Stimulated activated CD4-positive, alpha-beta T cell treated with anti-CD3 and anti-CD28 coated beads, Interleukin-15, amount 100 ng/mL, for 24 hours (primary cell): ENCODE data around the gene NFKB1.
"Not testable (repeated sequence)": the region's sequence is repeated elsewhere in the genome, so short reads cannot be mapped to it uniquely, and the experiment has no call there.

ENCODE experiments used
- DNase-seq: peaks from one replicate; pipeline ENCODE4 v3.0.0-alpha.2; 2020

Gene NFKB1, protein sequence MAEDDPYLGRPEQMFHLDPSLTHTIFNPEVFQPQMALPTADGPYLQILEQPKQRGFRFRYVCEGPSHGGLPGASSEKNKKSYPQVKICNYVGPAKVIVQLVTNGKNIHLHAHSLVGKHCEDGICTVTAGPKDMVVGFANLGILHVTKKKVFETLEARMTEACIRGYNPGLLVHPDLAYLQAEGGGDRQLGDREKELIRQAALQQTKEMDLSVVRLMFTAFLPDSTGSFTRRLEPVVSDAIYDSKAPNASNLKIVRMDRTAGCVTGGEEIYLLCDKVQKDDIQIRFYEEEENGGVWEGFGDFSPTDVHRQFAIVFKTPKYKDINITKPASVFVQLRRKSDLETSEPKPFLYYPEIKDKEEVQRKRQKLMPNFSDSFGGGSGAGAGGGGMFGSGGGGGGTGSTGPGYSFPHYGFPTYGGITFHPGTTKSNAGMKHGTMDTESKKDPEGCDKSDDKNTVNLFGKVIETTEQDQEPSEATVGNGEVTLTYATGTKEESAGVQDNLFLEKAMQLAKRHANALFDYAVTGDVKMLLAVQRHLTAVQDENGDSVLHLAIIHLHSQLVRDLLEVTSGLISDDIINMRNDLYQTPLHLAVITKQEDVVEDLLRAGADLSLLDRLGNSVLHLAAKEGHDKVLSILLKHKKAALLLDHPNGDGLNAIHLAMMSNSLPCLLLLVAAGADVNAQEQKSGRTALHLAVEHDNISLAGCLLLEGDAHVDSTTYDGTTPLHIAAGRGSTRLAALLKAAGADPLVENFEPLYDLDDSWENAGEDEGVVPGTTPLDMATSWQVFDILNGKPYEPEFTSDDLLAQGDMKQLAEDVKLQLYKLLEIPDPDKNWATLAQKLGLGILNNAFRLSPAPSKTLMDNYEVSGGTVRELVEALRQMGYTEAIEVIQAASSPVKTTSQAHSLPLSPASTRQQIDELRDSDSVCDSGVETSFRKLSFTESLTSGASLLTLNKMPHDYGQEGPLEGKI

GRCh38 chr4:102500696-102501446, at the start of gene NFKB1:
Gene NFKB1 (plus strand): TSS chr4:102501359. CDS start chr4:102525519, 24,160 bp downstream.
- DNase-seq = peak; percentile 86

DNA sequence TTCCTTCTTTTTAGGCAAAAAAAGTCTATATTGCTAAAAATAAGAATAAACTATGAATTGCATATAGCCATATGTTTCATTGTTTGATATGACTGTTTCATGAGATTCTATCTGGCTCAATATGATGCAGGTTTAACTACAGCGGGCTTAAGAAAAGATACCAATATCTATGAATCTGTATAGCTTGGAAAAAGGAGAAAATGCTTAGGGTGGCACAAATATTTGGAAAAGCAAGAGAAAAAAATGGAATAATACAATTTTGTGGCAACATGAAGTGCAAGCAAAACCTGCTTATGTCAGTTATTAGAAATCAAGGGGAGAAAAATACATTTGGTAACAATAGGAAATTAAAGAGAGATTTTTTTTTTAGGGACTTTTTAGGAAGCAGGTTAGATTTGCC, 48.3 kb upstream of the NFKB1 start:
- DNase-seq = no peak

DNA sequence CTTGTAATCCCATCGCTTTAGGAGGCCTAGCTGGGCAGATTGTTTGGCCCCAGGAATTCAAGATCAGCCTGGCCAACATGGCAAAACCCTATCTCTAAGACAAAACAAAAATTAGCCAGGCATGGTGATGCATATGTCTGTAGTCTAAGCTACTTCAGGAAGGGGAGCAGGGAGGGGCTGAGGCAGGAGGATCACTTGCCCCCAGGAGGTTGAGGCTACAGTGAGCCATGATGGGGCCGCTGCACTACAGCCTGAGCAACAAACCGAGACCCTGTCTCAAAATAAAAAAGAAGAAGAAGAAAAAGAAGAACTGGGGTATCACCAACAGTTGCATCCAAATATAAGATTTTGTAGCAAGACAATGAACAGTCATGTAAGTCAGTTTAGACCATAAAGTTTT, 47.3 kb upstream of the NFKB1 start:
- no peak for DNase-seq

DNA sequence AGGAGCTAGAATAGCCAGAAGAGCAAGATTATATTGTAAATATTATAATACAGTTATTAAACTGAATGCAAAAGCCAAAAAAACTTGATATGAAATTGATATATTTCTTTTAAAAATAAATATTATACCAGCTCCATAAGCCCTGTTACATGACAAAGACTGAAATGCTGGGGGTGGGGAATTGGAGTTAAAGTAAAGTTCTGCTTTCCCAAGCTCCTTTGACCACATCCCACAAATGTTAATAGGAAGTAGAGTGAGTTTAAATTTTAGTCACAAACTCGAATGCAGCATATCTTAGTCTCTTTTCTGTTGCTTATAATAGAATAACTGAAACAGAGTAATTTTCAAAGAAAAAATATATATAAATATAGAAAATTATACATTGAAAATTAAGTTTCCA, 46.9 kb upstream of the NFKB1 start:
- DNase-seq = no peak

GRCh38 chr4:102454981-102455685, 46.0 kb upstream of the NFKB1 start:
- no peak for DNase-seq

DNA sequence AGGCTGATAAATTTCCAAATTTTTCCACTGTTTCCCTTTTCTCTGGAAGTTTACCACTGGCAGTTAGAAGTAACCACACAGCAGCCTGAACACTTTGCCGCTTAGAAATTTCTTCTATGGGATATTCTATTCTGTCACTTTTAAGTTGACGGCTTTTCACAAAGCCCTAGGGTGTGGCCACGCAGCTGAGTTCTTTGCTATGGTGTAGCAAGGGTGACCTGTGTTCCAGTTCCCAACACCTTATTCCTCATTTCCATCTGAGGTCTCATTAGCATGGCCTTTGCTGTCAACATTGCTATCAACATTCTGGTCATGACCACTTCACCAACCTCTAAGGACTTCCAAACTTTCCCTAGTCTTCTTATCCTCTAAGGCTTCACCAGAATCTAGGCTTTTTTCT, 45.4 kb upstream of the NFKB1 start:
- DNase-seq = no peak

DNA sequence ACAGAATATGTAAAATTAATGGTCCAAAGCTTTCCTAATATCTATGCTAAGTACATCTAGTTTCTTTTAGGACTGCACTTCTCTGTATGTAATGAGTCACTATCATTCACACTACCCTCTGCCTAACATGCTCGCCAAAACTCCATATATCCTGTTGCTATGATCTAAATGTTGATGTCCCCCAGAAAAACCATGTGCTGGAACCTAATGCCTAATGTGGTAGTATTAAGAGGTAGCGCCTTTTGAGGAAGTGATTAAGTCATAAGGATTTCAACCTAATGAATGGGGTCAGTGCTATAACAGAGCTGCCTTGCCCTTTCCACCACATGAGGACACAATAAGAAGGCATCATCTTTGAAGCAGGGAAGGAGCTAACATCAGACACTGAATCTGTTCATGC, 34.9 kb upstream of the NFKB1 start:
- no peak for DNase-seq

DNA sequence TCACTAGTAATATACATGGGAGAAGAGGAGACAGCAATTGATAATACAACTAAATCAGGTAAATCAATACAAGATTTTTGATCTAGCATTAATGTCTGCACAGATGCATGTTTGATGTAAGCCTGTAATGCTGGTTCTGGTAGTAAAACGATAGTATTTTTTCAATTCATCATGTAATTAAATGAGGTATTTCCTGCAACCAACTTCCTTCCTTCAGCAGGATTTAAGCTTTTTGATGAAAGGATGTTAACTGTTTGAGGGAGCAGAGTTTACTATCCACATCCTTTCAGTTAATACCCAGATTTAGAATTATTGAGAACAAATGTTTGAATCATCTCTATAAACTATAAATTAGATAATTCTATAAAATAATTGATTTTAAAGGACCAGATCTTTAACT, 31.4 kb upstream of the NFKB1 start:
- DNase-seq = no peak

- DNase-seq = no peak
Measured at GRCh38 chr4:102472441-102473013, 28.6 kb upstream of the NFKB1 start.

DNA sequence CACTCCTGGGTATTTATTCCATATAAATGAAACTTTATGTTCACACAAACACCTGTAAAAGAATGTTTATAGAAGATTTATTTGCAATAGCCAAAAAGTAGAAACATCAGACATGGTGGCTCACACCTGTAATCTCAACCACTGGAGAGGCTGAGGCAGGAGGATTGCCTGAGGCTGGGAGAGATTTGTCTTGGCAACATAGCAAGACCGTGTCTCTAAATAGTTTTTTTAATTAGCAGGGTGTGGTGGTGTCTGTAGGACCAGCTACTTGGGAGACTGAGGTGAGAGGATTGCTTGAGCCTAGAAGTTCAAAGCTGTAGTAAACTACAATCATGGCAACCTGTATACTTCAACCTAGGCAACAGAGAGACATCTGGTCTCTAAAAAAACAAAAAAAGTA, 27.7 kb upstream of the NFKB1 start:
- no peak for DNase-seq

- DNase-seq = no peak
Measured at GRCh38 chr4:102474736-102475504, 26.2 kb upstream of the NFKB1 start.

GRCh38 chr4:102477657-102478056, 23.5 kb upstream of the NFKB1 start:
- DNase-seq = no peak

- DNase-seq = no peak
Measured at GRCh38 chr4:102478186-102478585, 23.0 kb upstream of the NFKB1 start.

GRCh38 chr4:102479832-102480231, 21.3 kb upstream of the NFKB1 start:
- not testable (repeated sequence) for DNase-seq

- DNase-seq = no peak
Measured at GRCh38 chr4:102483120-102483519, 18.0 kb upstream of the NFKB1 start.

- DNase-seq = not testable (repeated sequence)
Measured at GRCh38 chr4:102483990-102484692, 17.0 kb upstream of the NFKB1 start.

DNA sequence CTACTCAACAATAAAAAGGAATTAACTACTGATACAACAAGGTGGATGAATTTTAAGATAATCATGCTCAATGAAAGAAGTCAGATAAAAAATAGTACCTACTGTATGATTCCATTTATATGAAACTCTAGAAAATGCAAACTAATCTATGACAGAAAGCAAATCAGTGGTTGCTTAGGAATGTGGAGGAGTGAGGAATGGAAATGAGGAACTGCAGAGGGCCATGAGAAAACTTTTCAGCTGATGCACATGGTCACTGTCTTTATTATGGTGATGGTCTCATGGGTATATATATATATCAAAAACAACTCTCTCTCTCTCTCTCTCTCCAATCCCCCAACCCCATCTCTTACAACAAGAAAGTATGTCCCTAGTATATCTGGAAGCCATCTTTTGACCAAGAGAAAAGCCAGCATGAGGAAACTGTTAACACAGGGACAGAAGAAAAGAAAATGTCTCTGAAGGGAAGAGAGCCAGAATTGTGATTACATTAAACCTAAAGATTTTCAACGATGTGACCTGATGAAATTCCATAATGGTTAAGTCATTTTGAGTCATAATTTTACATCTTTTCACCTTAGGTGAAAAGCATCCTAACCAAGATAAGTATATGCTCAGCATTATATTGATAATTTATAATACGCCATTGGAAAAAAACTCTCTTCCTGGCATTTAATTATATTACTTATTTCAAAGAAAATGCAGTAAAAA, 8.5 kb upstream of the NFKB1 start:
- no peak for DNase-seq

- DNase-seq = no peak
Measured at GRCh38 chr4:102493257-102493656, 7.9 kb upstream of the NFKB1 start.

DNA sequence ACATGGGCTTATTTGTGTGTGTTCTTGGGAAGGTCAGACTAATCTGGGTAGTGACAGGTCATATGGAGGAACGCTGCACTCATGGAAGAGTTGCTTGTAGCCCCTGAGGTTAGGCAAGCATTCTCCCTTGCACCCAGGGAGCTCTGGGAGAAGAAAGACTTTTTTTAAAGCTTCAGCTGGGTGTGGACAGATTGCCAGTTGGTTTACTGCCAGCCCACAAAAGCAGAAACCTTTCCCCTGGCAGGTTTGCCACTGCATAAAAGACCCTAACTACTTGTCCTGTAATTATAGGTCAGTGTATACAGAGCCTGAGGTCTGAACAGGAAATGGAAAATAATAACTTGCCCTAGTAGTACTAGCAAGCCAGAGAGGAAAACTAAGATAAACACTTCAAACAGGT, 7.4 kb upstream of the NFKB1 start:
- DNase-seq = no peak

GRCh38 chr4:102494603-102495002, 6.6 kb upstream of the NFKB1 start:
- no peak for DNase-seq
